ENCODE results near the gene OTUD4.

The OTUD4 gene

GRCh38 chr4:145216535-145216934 lies 36.1 kb upstream of the OTUD4 start:
- DNase-seq (ENCODE audit: low read depth), result peak; percentile 17
- H3K4me3 ChIP-seq (ENCODE audit: low read depth, low read length), result no peak overlapping the region
- TF ChIP-seq CTCF (IDR thresholded peaks at IDR 0.05; ENCODE audit: low read depth, low read length), result peak; percentile 19
- TF ChIP-seq MYC (IDR thresholded peaks at IDR 0.05; ENCODE audit: low read depth, low read length), result no peak

GRCh38 chr4:145213245-145213644 lies 32.9 kb upstream of the OTUD4 start:
- no peak for DNase-seq (ENCODE audit: low read depth)
- no peak overlapping the region for H3K4me3 ChIP-seq (ENCODE audit: low read depth, low read length)
- TF ChIP-seq POLR2A (IDR thresholded peaks at IDR 0.05; ENCODE audit: extremely low read depth, insufficient read length), result no peak
- TF ChIP-seq MAX (IDR thresholded peaks at IDR 0.05; ENCODE audit: low read depth, low read length), result no peak
- TF ChIP-seq MYC (IDR thresholded peaks at IDR 0.05; ENCODE audit: low read depth, low read length), result no peak
- no peak for TF ChIP-seq CTCF (IDR thresholded peaks at IDR 0.05; ENCODE audit: low read depth, low read length)

DNA sequence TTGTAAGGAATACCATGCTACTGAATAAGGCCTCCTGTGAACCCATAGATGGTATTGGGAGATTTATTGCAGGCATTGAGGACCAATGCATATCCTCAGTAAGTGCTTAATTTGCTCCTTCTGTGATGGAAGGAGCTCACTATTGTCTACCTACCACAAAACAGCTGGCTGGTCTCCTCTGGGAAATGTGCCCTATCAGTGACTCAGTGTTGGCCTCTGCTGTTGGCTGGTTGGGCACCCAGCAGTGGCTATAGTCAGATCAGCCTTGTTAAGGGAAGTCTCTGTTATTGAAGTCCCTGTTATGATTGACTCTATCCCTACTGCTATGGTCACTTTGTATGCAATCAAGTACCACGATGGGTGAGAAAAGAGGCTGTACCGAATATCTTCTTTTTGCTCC lies 27.5 kb upstream of the OTUD4 start:
- no peak overlapping the region for H3K4me3 ChIP-seq (ENCODE audit: low read depth, low read length)
- DNase-seq (ENCODE audit: low read depth), result peak; percentile 4
- TF ChIP-seq MYC (IDR thresholded peaks at IDR 0.05; ENCODE audit: low read depth, low read length) (no peak), POLR2A (IDR thresholded peaks at IDR 0.05; ENCODE audit: extremely low read depth, insufficient read length) (no peak), MAX (IDR thresholded peaks at IDR 0.05; ENCODE audit: low read depth, low read length) (no peak), CTCF (IDR thresholded peaks at IDR 0.05; ENCODE audit: low read depth, low read length) (no peak)

GRCh38 chr4:145203410-145203809 lies 23.0 kb upstream of the OTUD4 start:
- TF ChIP-seq MAX (IDR thresholded peaks at IDR 0.05; ENCODE audit: low read depth, low read length) (no peak), CTCF (IDR thresholded peaks at IDR 0.05; ENCODE audit: low read depth, low read length) (no peak), MYC (IDR thresholded peaks at IDR 0.05; ENCODE audit: low read depth, low read length) (no peak), POLR2A (IDR thresholded peaks at IDR 0.05; ENCODE audit: extremely low read depth, insufficient read length) (no peak)
- H3K4me3 ChIP-seq (ENCODE audit: low read depth, low read length), result no peak overlapping the region
- no peak for DNase-seq (ENCODE audit: low read depth)

- H3K4me3 ChIP-seq (ENCODE audit: low read depth, low read length), result no peak overlapping the region
- no peak for TF ChIP-seq MYC (IDR thresholded peaks at IDR 0.05; ENCODE audit: low read depth, low read length)
- TF ChIP-seq MAX (IDR thresholded peaks at IDR 0.05; ENCODE audit: low read depth, low read length), result no peak
- TF ChIP-seq POLR2A (IDR thresholded peaks at IDR 0.05; ENCODE audit: extremely low read depth, insufficient read length), result no peak
- TF ChIP-seq CTCF (IDR thresholded peaks at IDR 0.05; ENCODE audit: low read depth, low read length), result no peak
- DNase-seq (ENCODE audit: low read depth), result no peak
Observed at GRCh38 chr4:145200366-145200765, 20.0 kb upstream of the OTUD4 start.

DNA sequence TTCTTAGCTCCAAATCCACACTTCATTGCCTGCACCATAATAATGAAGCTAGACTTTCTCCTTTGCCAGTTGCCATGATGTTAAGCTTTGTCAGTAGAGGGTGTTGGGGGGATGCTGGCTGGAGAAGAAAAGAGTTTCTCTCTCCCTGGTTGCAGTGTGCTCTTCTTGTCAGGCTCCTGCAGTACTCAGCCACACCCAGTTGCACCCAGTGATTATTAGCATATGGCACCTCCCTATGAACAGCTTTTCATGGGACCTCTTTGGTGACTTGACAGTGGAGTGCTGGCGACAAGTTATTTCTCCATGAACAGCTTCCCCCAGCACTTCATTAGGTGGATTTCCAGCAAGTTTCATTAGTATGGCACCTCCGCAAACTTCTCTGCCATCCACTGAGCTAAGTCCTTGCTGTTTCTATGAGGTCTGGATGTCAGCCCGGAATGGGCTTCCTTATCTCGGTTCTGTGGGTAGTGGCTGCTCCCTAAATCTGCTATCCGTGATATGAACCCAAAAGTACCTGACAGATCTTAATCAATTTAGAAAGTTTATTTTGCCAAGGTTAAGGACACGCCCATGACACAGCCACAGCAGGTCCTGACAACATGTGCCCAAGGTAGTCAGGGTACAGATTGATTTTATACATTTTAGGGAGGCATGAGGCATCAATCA lies 18.8 kb upstream of the OTUD4 start:
- DNase-seq (ENCODE audit: low read depth), result no peak
- TF ChIP-seq MYC (IDR thresholded peaks at IDR 0.05; ENCODE audit: low read depth, low read length), result no peak
- TF ChIP-seq CTCF (IDR thresholded peaks at IDR 0.05; ENCODE audit: low read depth, low read length), result no peak
- no peak for TF ChIP-seq MAX (IDR thresholded peaks at IDR 0.05; ENCODE audit: low read depth, low read length)
- no peak for TF ChIP-seq POLR2A (IDR thresholded peaks at IDR 0.05; ENCODE audit: extremely low read depth, insufficient read length)
- H3K4me3 ChIP-seq (ENCODE audit: low read depth, low read length), result no peak overlapping the region

All from NB4 (cell line).